ENCODE data around the gene TENM4. TPM values are rescaled to one million over a fixed set of nuclear protein-coding genes. Genes with fewer than 3 reads are reported as not detected.

The TENM4 gene
- polyA plus RNA-seq, 1 experiment = 5.5 TPM

GRCh38 chr11:78809931-78810541, 630.8 kb downstream of the TENM4 start:
- ChIA-PET POLR2A (interaction anchor here (0.7 to 2.8 kb wide), 11 partner anchors 9 to 631 kb away, joined by 3 to 31 read pairs (median 5); partner anchors contain the start of gene TENM4), CTCF (interaction anchor here (1.1 to 4.6 kb wide), 9 partner anchors 9 to 290 kb away, joined by 3 to 54 read pairs (median 8); no protein-coding TSS in a partner anchor)
- peak; percentile 86 for DNase-seq (ENCODE audit: low read depth, low spot score)

GRCh38 chr11:78808923-78809322, 631.9 kb downstream of the TENM4 start:
- POLR2A ChIA-PET = interaction anchor here (1.5 to 2.8 kb wide), 4 partner anchors 8 to 284 kb away, joined by 5 to 31 read pairs (median 12); no protein-coding TSS in a partner anchor
- Histone ChIP-seq H3K27me3 (ENCODE audit: control insufficient read depth, insufficient read depth, low read length) (no peaks in the 10 kb centered on the region), H3K4me3 (ENCODE audit: low read depth, low read length) (no peak overlapping the region), H3K27ac (ENCODE audit: low read depth, low read length) (peak overlapping the region; percentile 94), H3K9me3 (ENCODE audit: control insufficient read depth, insufficient read depth, low read length) (no peaks in the 10 kb centered on the region)
- no peak for TF ChIP-seq CTCF (IDR thresholded peaks at IDR 0.05; ENCODE audit: low read depth, low read length)
- CTCF ChIA-PET = interaction anchor here (1.4 to 4.6 kb wide), 4 partner anchors 7 to 94 kb away, joined by 4 to 54 read pairs (median 8); no protein-coding TSS in a partner anchor
- DNase-seq (ENCODE audit: low read depth, low spot score) = no peak

More at GRCh38 chr11:78809931-78810541, 630.8 kb downstream of the TENM4 start:
- Histone ChIP-seq H3K9me3 (ENCODE audit: control insufficient read depth, insufficient read depth, low read length) (no peaks in the 10 kb centered on the region), H3K4me3 (ENCODE audit: low read depth, low read length) (no peak overlapping the region), H3K27me3 (ENCODE audit: control insufficient read depth, insufficient read depth, low read length) (no peaks in the 10 kb centered on the region), H3K27ac (ENCODE audit: low read depth, low read length) (peak overlapping the region; percentile 94)
- TF ChIP-seq CTCF (IDR thresholded peaks at IDR 0.05; ENCODE audit: low read depth, low read length) = no peak

- DNase-seq (ENCODE audit: low read depth, low spot score) = no peak
- TF ChIP-seq CTCF (IDR thresholded peaks at IDR 0.05; ENCODE audit: low read depth, low read length) = no peak
- H3K4me3 ChIP-seq (ENCODE audit: low read depth, low read length) = no peak overlapping the region
- H3K9me3 ChIP-seq (ENCODE audit: control insufficient read depth, insufficient read depth, low read length) = no peaks in the 10 kb centered on the region
- H3K27me3 ChIP-seq (ENCODE audit: control insufficient read depth, insufficient read depth, low read length) = no peaks in the 10 kb centered on the region
- ChIA-PET CTCF (interaction anchor here (1.4 to 4.6 kb wide), 2 partner anchors 9 to 92 kb away, joined by 5 to 54 read pairs; no protein-coding TSS in a partner anchor), POLR2A (no interaction called here)
- H3K27ac ChIP-seq (ENCODE audit: low read depth, low read length) = no peak overlapping the region
Observed at GRCh38 chr11:78807351-78807750, 633.5 kb downstream of the TENM4 start.

- no peaks in the 10 kb centered on the region for H3K27me3 ChIP-seq (ENCODE audit: control insufficient read depth, insufficient read depth, low read length)
- H3K27ac ChIP-seq (ENCODE audit: low read depth, low read length) = no peak overlapping the region
- H3K9me3 ChIP-seq (ENCODE audit: control insufficient read depth, insufficient read depth, low read length) = no peaks in the 10 kb centered on the region
- no peak overlapping the region for H3K4me3 ChIP-seq (ENCODE audit: low read depth, low read length)
- no peak for TF ChIP-seq CTCF (IDR thresholded peaks at IDR 0.05; ENCODE audit: low read depth, low read length)
- CTCF ChIA-PET = interaction anchor here (0.7 to 4.6 kb wide), 2 partner anchors 8 to 161 kb away, joined by 3 to 54 read pairs; no protein-coding TSS in a partner anchor
- no peak for DNase-seq (ENCODE audit: low read depth, low spot score)
- POLR2A ChIA-PET = no interaction called here
Observed at GRCh38 chr11:78806214-78807004, 634.4 kb downstream of the TENM4 start.

- Histone ChIP-seq H3K27ac (ENCODE audit: low read depth, low read length) (no peak overlapping the region), H3K9me3 (ENCODE audit: control insufficient read depth, insufficient read depth, low read length) (no peaks in the 10 kb centered on the region), H3K4me3 (ENCODE audit: low read depth, low read length) (no peak overlapping the region), H3K27me3 (ENCODE audit: control insufficient read depth, insufficient read depth, low read length) (no peaks in the 10 kb centered on the region)
- DNase-seq (ENCODE audit: low read depth, low spot score) = no peak
- ChIA-PET POLR2A (no interaction called here), CTCF (no interaction called here)
- TF ChIP-seq CTCF (IDR thresholded peaks at IDR 0.05; ENCODE audit: low read depth, low read length) = no peak
Observed at GRCh38 chr11:78804991-78805390, 635.8 kb downstream of the TENM4 start.
